OCI-LY1 (cell line): ENCODE measurements around the gene USF2.

Experiments
- H2AFZ ChIP-seq: fragments of 200-600 bp; sonication (generic), shearing (Covaris generic); 2 replicates; pipeline ENCODE4 v1.6.0; 2014; ENCODE audit warnings: antibody characterized with exemption, mild to moderate bottlenecking, low read length
- H3F3A ChIP-seq: fragments of 200-600 bp; sonication (generic), shearing (Covaris generic); 2 replicates; pipeline ENCODE4 v1.6.0; 2014; ENCODE audit warnings: mild to moderate bottlenecking, antibody characterized with exemption, low read length, moderate library complexity; ENCODE audit not compliant: insufficient read depth
- H3K27ac ChIP-seq: fragments of 200-600 bp; sonication (generic); 2 replicates; pipeline ENCODE4 v1.5.1; 2014; ENCODE audit warnings: low read length, mixed run types, mild to moderate bottlenecking, low read depth; ENCODE audit not compliant: poor library complexity, severe bottlenecking
- H3K27me3 ChIP-seq: fragments of 200-600 bp; sonication (generic); 2 replicates; pipeline ENCODE4 v1.6.0; 2014; ENCODE audit warnings: antibody characterized with exemption, mild to moderate bottlenecking, low read length, moderate library complexity; ENCODE audit not compliant: insufficient read depth
- H3K36me3 ChIP-seq: fragments of 200-600 bp; sonication (generic); 2 replicates; pipeline ENCODE4 v1.6.1; 2014; ENCODE audit warnings: mild to moderate bottlenecking, antibody characterized with exemption, low read length, moderate library complexity, mixed read lengths; ENCODE audit not compliant: insufficient read depth
- H3K4me1 ChIP-seq: fragments of 200-600 bp; sonication (generic); 2 replicates; pipeline ENCODE4 v1.5.1; 2014; ENCODE audit warnings: mild to moderate bottlenecking, low read length, moderate library complexity; ENCODE audit not compliant: insufficient read depth, severe bottlenecking
- H3K4me2 ChIP-seq: fragments of 200-600 bp; sonication (generic), shearing (Covaris generic); 2 replicates; pipeline ENCODE4 v1.6.1; 2014; ENCODE audit warnings: low read length
- H3K4me3 ChIP-seq: fragments of 200-600 bp; sonication (generic); 2 replicates; pipeline ENCODE4 v1.5.1; 2014; ENCODE audit warnings: low read length, low read depth, mild to moderate bottlenecking, mixed read lengths; ENCODE audit not compliant: poor library complexity, severe bottlenecking
- H3K79me2 ChIP-seq: fragments of 200-600 bp; shearing (Covaris generic); 2 replicates; pipeline ENCODE4 v1.6.1; 2016; ENCODE audit warnings: mixed run types, low read length, mixed read lengths; ENCODE audit not compliant: insufficient read depth
- H3K9ac ChIP-seq: fragments of 200-600 bp; sonication (generic), shearing (Covaris generic); 2 replicates; pipeline ENCODE4 v1.6.1; 2014; ENCODE audit warnings: mild to moderate bottlenecking, low read length, mixed read lengths
- H3K9me2 ChIP-seq: fragments of 200-600 bp; sonication (generic), shearing (Covaris generic); 2 replicates; pipeline ENCODE4 v1.6.1; 2014; ENCODE audit warnings: low read depth, mild to moderate bottlenecking, low read length, mixed read lengths
- H3K9me3 ChIP-seq: fragments of 200-600 bp; shearing (Covaris generic); 2 replicates; pipeline ENCODE4 v1.6.1; 2014; ENCODE audit warnings: low read length, mixed read lengths
- H4K20me1 ChIP-seq: fragments of 200-600 bp; sonication (generic), shearing (Covaris generic); 2 replicates; pipeline ENCODE4 v1.6.0; 2016; ENCODE audit warnings: mild to moderate bottlenecking, low read length; ENCODE audit not compliant: insufficient read depth
- EZH2 ChIP-seq: fragments of 200-600 bp; sonication (generic), shearing (Covaris generic); IDR thresholded peaks from 2 replicates; pipeline ENCODE4 v1.8.0; 2017; ENCODE audit warnings: borderline replicate concordance, mixed run types, mild to moderate bottlenecking, antibody characterized with exemption, low read length, moderate library complexity, mixed read lengths
- TF ChIP-seq, protein P1 (sequence below): fragments of 200-600 bp; sonication (generic), shearing (Covaris generic); IDR thresholded peaks from 2 replicates; pipeline ENCODE4 v1.5.1; 2017; ENCODE audit warnings: mild to moderate bottlenecking, antibody characterized with exemption, low read length, moderate library complexity, mixed read lengths

Gene USF2

DNA sequence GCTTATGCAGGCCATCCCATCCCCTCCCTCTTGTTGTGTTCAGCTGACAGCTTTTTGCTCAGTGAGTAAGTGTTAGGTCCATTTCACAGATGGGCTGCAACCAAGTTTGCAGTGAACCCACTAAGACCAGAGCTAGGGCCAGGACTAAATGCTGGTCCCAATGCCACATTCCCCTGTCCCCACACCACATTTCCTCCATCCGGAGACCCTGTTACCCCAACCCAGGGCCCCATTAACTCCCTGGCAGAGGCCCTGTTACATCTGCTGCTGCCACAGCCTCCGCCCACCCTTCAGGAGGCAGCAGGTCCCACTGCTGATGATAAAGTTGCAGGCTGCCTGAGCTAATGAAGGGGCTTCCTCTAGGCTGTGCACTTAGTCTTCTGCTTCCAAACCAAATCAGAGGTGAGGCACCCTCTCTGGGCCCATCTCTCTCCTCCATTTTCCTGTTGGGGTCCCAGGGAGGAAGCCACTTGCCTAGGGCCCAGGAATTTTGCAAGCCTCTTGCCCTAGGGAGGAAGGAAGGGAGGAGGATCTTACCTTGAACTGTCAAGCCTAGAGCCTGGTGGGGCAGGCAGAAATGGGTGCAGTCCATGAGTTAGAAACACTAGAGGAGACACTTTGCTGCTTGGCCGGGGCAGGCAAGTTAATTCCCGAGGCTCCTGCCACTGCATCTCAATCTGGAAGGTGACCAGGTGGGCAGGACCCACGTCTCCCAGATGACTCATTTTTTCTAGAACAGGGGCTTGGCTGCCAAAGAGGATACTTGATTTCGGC, 3.4 kb upstream of the USF2 start:
- H3K4me2 ChIP-seq = no peak overlapping the region
- no peak overlapping the region; the same call in 1 of the 2 replicates for H3K9ac ChIP-seq
- H3K27me3 ChIP-seq = no peaks in the 10 kb centered on the region
- no peak for TF ChIP-seq EZH2
- TF ChIP-seq, protein P1, sequence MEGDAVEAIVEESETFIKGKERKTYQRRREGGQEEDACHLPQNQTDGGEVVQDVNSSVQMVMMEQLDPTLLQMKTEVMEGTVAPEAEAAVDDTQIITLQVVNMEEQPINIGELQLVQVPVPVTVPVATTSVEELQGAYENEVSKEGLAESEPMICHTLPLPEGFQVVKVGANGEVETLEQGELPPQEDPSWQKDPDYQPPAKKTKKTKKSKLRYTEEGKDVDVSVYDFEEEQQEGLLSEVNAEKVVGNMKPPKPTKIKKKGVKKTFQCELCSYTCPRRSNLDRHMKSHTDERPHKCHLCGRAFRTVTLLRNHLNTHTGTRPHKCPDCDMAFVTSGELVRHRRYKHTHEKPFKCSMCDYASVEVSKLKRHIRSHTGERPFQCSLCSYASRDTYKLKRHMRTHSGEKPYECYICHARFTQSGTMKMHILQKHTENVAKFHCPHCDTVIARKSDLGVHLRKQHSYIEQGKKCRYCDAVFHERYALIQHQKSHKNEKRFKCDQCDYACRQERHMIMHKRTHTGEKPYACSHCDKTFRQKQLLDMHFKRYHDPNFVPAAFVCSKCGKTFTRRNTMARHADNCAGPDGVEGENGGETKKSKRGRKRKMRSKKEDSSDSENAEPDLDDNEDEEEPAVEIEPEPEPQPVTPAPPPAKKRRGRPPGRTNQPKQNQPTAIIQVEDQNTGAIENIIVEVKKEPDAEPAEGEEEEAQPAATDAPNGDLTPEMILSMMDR = no peak
- peaks cover 51% of the 10 kb centered on the region for H3K4me1 ChIP-seq
- no peaks in the 10 kb centered on the region for H3K9me2 ChIP-seq
- H3K36me3 ChIP-seq = peaks cover 50% of the 10 kb centered on the region; the same call in 1 of the 2 replicates
- H3K4me3 ChIP-seq = no peak overlapping the region
- H3K9me3 ChIP-seq = no peaks in the 10 kb centered on the region
- no peaks in the 10 kb centered on the region for H3F3A ChIP-seq
- H3K79me2 ChIP-seq = no peaks in the 10 kb centered on the region
- no peaks in the 10 kb centered on the region for H4K20me1 ChIP-seq
- no peak overlapping the region for H2AFZ ChIP-seq
- peak overlapping the region; percentile 85 for H3K27ac ChIP-seq

DNA sequence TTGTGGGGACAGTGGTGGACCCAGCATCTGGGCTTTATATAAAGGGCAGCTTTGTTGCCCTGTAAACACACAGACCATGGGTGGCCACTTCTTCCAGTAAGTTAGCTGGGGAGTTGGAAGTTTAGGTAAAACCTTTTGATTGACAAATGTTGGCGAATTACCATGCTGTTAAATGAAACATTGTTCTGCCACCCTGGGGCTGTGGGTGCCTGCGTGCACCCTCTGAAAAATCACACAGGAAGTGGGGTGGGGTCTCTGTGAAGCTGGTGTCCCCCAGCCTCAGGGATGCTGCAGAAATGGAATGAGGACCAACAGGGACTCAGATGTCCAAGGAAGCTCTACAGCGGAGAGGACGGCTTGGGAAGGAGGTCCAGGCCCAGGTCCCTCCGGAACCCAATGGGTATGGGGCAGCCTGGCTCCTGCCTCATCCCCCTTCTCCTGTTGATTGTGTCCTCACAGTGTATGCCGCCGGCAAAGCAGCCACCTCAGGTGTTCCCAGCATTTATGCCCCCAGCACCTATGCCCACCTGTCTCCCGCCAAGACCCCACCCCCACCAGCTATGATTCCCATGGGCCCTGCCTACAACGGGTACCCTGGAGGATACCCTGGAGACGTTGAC, 2.8 kb upstream of the USF2 start:
- H4K20me1 ChIP-seq = no peaks in the 10 kb centered on the region
- H3K9ac ChIP-seq = no peak overlapping the region
- H3K4me3 ChIP-seq = peak overlapping the region; percentile 87
- H3K4me2 ChIP-seq = no peak overlapping the region; the same call in 1 of the 2 replicates
- peak overlapping the region; percentile 85 for H3K27ac ChIP-seq
- H3K4me1 ChIP-seq = peaks cover 47% of the 10 kb centered on the region
- H3K27me3 ChIP-seq = no peaks in the 10 kb centered on the region
- H3K9me2 ChIP-seq = no peaks in the 10 kb centered on the region
- no peaks in the 10 kb centered on the region for H3F3A ChIP-seq
- no peaks in the 10 kb centered on the region for H3K9me3 ChIP-seq
- no peaks in the 10 kb centered on the region for H3K79me2 ChIP-seq
- peaks cover 52% of the 10 kb centered on the region for H3K36me3 ChIP-seq
- TF ChIP-seq, protein P1 = no peak
- TF ChIP-seq EZH2 = no peak
- H2AFZ ChIP-seq = no peak overlapping the region

DNA sequence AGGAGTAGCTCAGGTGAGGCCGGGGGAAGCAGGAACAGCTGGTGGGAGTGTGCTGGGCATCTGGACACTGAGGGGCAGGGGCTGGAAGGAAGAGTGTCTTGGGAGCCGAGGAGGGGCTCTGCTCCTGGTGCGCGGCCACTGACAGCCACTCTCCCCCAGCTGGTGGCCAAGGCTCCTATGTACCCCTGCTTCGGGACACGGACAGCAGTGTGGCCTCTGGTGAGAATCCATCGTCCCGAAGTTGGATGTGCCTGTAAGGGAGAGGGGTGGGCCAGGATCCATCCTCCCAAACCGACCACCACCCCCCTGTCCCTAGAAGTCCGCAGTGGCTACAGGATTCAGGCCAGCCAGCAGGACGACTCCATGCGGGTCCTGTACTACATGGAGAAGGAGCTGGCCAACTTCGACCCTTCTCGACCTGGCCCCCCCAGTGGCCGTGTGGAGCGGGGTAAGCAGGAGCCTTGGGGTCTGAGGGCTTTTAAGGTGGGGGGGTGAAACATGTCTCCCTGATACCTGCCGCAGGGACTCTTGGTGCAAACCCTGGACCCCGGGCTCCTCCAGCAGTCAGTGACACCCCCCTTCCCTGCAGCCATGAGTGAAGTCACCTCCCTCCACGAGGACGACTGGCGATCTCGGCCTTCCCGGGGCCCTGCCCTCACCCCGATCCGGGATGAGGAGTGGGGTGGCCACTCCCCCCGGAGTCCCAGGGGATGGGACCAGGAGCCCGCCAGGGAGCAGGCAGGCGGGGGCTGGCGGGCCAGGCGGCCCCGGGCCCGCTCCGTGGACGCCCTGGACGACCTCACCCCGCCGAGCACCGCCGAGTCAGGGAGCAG, 2.0 kb upstream of the USF2 start:
- Histone ChIP-seq H3K27me3 (no peaks in the 10 kb centered on the region), H3K36me3 (peaks cover 59% of the 10 kb centered on the region), H4K20me1 (no peaks in the 10 kb centered on the region), H2AFZ (no peak overlapping the region), H3K9me2 (no peaks in the 10 kb centered on the region), H3K4me1 (peaks cover 42% of the 10 kb centered on the region), H3K9me3 (no peaks in the 10 kb centered on the region), H3K4me2 (peak overlapping the region; percentile 84), H3K79me2 (no peaks in the 10 kb centered on the region), H3K4me3 (peak overlapping the region; percentile 87), H3K27ac (peak overlapping the region; percentile 85), H3K9ac (peak overlapping the region; percentile 95), H3F3A (no peaks in the 10 kb centered on the region)
- TF ChIP-seq, protein P1 = no peak
- no peak for TF ChIP-seq EZH2
